Caco-2 (cell line): Measurements from ENCODE around the gene HOXA7. TPM values are rescaled to one million over a fixed set of nuclear protein-coding genes. Genes with fewer than 3 reads are reported as not detected.

Experiments
- BruUV-seq: library from RNA; stranded (reverse); fragments of 400-500 nt; replicated peaks from 2 replicates; lab custom pipeline; 2021; lab: Mats Ljungman, UMichigan
- CTCF ChIA-PET: fragments of 300-600 bp; sonication (Branson Sonifier 250); formaldehyde crosslinking; loops from one replicate; lab custom pipeline; 2022; ENCODE audit warnings: antibody characterized with exemption; lab: Charles Lee
- POLR2A ChIA-PET: fragments of 300-600 bp; sonication (Branson Sonifier 250); formaldehyde crosslinking; loops from one replicate; lab custom pipeline; 2022; ENCODE audit warnings: antibody characterized with exemption; lab: Charles Lee
- DNase-seq, 2 experiments: peaks; one replicate each; pipeline versions ENCODE4 v3.0.0 to v3.0.0-alpha.2; 2020 to 2022
- H3K27me3 ChIP-seq: replicated peaks from 2 replicates; pipeline ENCODE4 v1.6.0; 2011; ENCODE audit warnings: low read length; ENCODE audit not compliant: control insufficient read depth, insufficient read depth
- H3K36me3 ChIP-seq: 2 replicates; pipeline ENCODE4 v1.5.1; 2011; ENCODE audit warnings: low read length; ENCODE audit not compliant: control insufficient read depth, insufficient read depth
- H3K4me1 ChIP-seq: fragments of 250-450 bp; sonication (Bioruptor Pico); 2 replicates; pipeline ENCODE4 v1.5.1; 2020; ENCODE audit warnings: mild to moderate bottlenecking
- H3K4me3 ChIP-seq: 2 replicates; pipeline ENCODE4 v1.5.1; 2011; ENCODE audit warnings: low read depth, mild to moderate bottlenecking, control low read depth, low read length
- H3K9me3 ChIP-seq: fragments of 250-450 bp; sonication (Bioruptor Pico); 2 replicates; pipeline ENCODE4 v1.5.1; 2020; ENCODE audit warnings: mild to moderate bottlenecking, moderate library complexity
- H3K27ac Mint-ChIP-seq: one replicate; pipeline ENCODE4 v1.8.0; 2022; ENCODE audit warnings: mixed read lengths; ENCODE audit not compliant: unreplicated experiment
- H3K27me3 Mint-ChIP-seq: one replicate; pipeline ENCODE4 v1.8.0; 2022; ENCODE audit warnings: mixed read lengths; ENCODE audit not compliant: insufficient read depth, unreplicated experiment
- H3K36me3 Mint-ChIP-seq: one replicate; pipeline ENCODE4 v1.8.0; 2022; ENCODE audit warnings: mild to moderate bottlenecking, mixed read lengths; ENCODE audit not compliant: insufficient read depth, unreplicated experiment
- H3K4me1 Mint-ChIP-seq: one replicate; pipeline ENCODE4 v1.8.0; 2022; ENCODE audit warnings: low read depth, mixed read lengths; ENCODE audit not compliant: unreplicated experiment
- H3K4me3 Mint-ChIP-seq: one replicate; pipeline ENCODE4 v1.8.0; 2022; ENCODE audit warnings: mild to moderate bottlenecking, moderate library complexity, mixed read lengths; ENCODE audit not compliant: unreplicated experiment
- H3K9me3 Mint-ChIP-seq: one replicate; pipeline ENCODE4 v1.8.0; 2022; ENCODE audit warnings: mixed read lengths; ENCODE audit not compliant: unreplicated experiment
- intact Hi-C: fragments of 100-400 bp; cut with micrococcal nuclease; formaldehyde crosslinking; loops from one replicate; pipeline ENCODE4 v1.10.0; 2022; ENCODE audit not compliant: unreplicated experiment
- total RNA-seq: library from RNA; stranded (reverse); gene quantifications from 2 replicates; pipeline ENCODE4 v1.2.3, GENCODE V29; 2022
- TF ChIP-seq, protein P1 (sequence below), 2 experiments: fragments of 200-600 bp in 1 of 2; IDR thresholded peaks; 1 replicate in 1 of 2; 2 replicates in 1 of 2; pipeline versions ENCODE4 v1.5.1 to v1.8.0; 2011 to 2022; ENCODE audit warnings: antibody characterized with exemption in 1 of 2, control low read depth in 1 of 2, inconsistent platforms in 1 of 2, low read depth in 1 of 2, low read length in 1 of 2, mild to moderate bottlenecking in 1 of 2, moderate library complexity in 1 of 2; ENCODE audit not compliant: insufficient read depth in 1 of 2, severe bottlenecking in 1 of 2, unreplicated experiment in 1 of 2

HOXA7 gene
- total RNA-seq, 1 experiment from 2014 or later = 19.9 TPM

DNA sequence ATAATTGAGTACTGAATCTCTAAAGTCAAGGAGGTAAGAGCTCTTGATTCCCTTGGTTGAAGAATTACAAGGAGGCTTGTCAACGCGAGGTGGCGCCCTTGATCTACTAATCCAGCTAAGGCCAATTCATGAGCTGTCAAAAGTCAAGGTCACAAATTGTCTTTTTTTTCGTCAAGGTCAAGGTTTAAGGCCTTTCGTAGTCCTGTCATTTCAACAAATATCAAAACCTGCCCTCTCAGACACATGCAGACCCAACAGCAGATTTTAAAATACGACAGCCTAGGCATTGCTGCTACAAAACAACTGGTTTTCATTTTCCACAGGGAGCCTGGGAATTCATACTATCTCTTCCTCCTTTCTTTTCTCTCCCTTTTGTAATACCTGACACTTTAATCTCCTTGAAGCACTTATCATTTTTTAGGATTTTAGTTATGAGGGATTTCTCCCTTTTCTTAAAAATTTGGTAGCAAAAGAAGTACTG, 39.9 kb upstream of the HOXA7 start:
- ChIA-PET CTCF (interaction anchor here (0.5 to 1.9 kb wide), 28 partner anchors 10 to 900 kb away, joined by 3 to 28 read pairs (median 4); partner anchors contain the start of genes HIBADH, HOXA11 and TAX1BP1), POLR2A (no interaction called here)
- Histone ChIP-seq H3K27me3 (peaks cover 2% of the 10 kb centered on the region), H3K4me1 (peaks cover 8% of the 10 kb centered on the region), H3K4me3 (no peak overlapping the region), H3K36me3 (no peaks in the 10 kb centered on the region), H3K9me3 (no peaks in the 10 kb centered on the region)
- Mint-ChIP-seq H3K4me3 (no peak overlapping the region), H3K4me1 (no peaks in the 10 kb centered on the region), H3K36me3 (no peaks in the 10 kb centered on the region), H3K27me3 (peaks cover 10% of the 10 kb centered on the region), H3K9me3 (no peaks in the 10 kb centered on the region), H3K27ac (no peak overlapping the region)
- no TSS peak for BruUV-seq
- intact Hi-C loops = loop anchor here (1.0 to 5.0 kb wide), 5 partner anchors 380 to 824 kb away; partner anchors contain the start of gene HIBADH
- DNase-seq = peak; percentile 73 to 82
- TF ChIP-seq, protein P1, sequence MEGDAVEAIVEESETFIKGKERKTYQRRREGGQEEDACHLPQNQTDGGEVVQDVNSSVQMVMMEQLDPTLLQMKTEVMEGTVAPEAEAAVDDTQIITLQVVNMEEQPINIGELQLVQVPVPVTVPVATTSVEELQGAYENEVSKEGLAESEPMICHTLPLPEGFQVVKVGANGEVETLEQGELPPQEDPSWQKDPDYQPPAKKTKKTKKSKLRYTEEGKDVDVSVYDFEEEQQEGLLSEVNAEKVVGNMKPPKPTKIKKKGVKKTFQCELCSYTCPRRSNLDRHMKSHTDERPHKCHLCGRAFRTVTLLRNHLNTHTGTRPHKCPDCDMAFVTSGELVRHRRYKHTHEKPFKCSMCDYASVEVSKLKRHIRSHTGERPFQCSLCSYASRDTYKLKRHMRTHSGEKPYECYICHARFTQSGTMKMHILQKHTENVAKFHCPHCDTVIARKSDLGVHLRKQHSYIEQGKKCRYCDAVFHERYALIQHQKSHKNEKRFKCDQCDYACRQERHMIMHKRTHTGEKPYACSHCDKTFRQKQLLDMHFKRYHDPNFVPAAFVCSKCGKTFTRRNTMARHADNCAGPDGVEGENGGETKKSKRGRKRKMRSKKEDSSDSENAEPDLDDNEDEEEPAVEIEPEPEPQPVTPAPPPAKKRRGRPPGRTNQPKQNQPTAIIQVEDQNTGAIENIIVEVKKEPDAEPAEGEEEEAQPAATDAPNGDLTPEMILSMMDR (IDR thresholded peaks at IDR 0.05; ENCODE audit: insufficient read depth in 1 of 2, low read depth in 1 of 2, low read length in 1 of 2, severe bottlenecking in 1 of 2, unreplicated experiment in 1 of 2) = peak; percentile 78 to 83

DNA sequence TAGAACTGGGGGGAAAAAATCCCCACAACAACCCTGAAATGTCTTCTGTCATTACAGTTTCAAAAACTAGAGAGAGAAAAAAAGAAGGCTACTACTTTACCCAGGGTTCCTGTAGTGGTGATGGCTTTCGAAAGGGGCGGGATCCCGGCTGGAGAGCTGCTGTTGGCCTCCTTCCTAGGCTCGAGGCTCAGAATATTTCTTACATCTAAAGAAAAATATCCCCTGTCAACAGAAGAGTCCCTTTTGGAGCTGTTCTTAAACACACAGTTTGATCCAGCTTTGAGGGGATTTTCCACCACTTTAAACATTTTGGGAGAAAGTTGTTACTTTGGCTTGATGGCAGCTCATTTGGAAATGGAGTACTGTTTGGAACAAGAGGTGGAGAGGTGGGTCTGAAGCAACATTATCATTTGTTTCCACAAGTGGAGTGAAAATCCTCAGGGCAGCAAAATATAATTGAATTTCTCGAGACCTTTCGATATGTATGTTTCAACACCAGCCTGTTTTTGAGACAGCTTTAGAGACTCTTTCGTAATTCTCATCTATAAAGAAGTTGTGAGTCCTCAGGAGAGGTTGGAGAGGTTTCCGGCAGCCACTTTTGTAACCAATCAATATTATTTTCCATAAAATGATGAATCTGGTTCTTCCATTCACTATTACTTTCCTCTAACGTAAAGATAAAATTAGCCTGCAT, 38.4 kb upstream of the HOXA7 start:
- H3K9me3 ChIP-seq = no peaks in the 10 kb centered on the region
- H3K36me3 Mint-ChIP-seq = no peaks in the 10 kb centered on the region
- POLR2A ChIA-PET = no interaction called here
- H3K36me3 ChIP-seq = no peaks in the 10 kb centered on the region
- peaks cover 5% of the 10 kb centered on the region for H3K4me1 ChIP-seq
- peaks cover 10% of the 10 kb centered on the region for H3K27me3 Mint-ChIP-seq
- peaks cover 2% of the 10 kb centered on the region; the same call in 1 of the 2 replicates for H3K27me3 ChIP-seq
- H3K9me3 Mint-ChIP-seq = no peaks in the 10 kb centered on the region
- no peak overlapping the region for H3K4me3 ChIP-seq
- no peaks in the 10 kb centered on the region for H3K4me1 Mint-ChIP-seq
- no peak overlapping the region for H3K4me3 Mint-ChIP-seq
- BruUV-seq = no TSS peak
- TF ChIP-seq, protein P1 (IDR thresholded peaks at IDR 0.05; ENCODE audit: insufficient read depth in 1 of 2, low read depth in 1 of 2, low read length in 1 of 2, severe bottlenecking in 1 of 2, unreplicated experiment in 1 of 2) = no peak
- intact Hi-C loops = loop anchor here (5.0 kb wide), 1 partner anchor 587 kb away; no protein-coding TSS in a partner anchor
- CTCF ChIA-PET = interaction anchor here (1.9 kb wide), 1 partner anchor 726 kb away, joined by 28 read pairs; no protein-coding TSS in a partner anchor
- no peak overlapping the region for H3K27ac Mint-ChIP-seq
- no peak for DNase-seq

DNA sequence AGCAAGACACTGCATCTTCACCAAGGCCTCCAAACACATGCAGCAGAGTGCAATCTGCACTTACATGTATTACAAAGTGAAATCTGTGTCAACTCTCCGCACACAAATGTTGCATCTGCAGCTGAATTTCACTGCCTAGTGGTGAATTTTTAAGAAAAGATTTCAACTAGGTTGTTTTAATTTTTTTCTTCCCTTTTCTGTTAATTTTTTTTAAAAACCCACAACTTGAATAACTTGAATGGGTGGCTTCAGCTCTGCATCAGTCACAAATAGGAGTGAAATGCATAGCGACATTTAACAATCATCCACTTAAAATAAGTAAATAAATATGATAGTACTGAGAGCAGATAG, 37.5 kb upstream of the HOXA7 start:
- H3K4me3 ChIP-seq = no peak overlapping the region
- BruUV-seq = no TSS peak
- Mint-ChIP-seq H3K9me3 (no peaks in the 10 kb centered on the region), H3K27ac (no peak overlapping the region), H3K4me1 (no peaks in the 10 kb centered on the region), H3K36me3 (no peaks in the 10 kb centered on the region), H3K4me3 (no peak overlapping the region), H3K27me3 (peaks cover 10% of the 10 kb centered on the region)
- TF ChIP-seq, protein P1 (IDR thresholded peaks at IDR 0.05; ENCODE audit: insufficient read depth in 1 of 2, low read depth in 1 of 2, low read length in 1 of 2, severe bottlenecking in 1 of 2, unreplicated experiment in 1 of 2) = no peak
- H3K36me3 ChIP-seq = no peaks in the 10 kb centered on the region
- no peaks in the 10 kb centered on the region for H3K9me3 ChIP-seq
- peaks cover 2% of the 10 kb centered on the region for H3K4me1 ChIP-seq
- POLR2A ChIA-PET = no interaction called here
- CTCF ChIA-PET = no interaction called here
- no peak for DNase-seq
- peaks cover 1% of the 10 kb centered on the region; the same call in 1 of the 2 replicates for H3K27me3 ChIP-seq
- intact Hi-C loops = no loop called here
